GM13977 (cell line): ENCODE measurements around the gene ATP6V1B1.
"Not testable (repeated sequence)": the region's sequence is repeated elsewhere in the genome, so short reads cannot be mapped to it uniquely, and the experiment has no call there.

ENCODE experiments used
- DNase-seq: peaks from one replicate; pipeline ENCODE4 v3.0.0; 2012; ENCODE audit warnings: low spot score
- in situ Hi-C: fragments of 300-500 bp; cut with MboI; formaldehyde crosslinking; loops from one replicate; pipeline ENCODE4 v1.12.0; 2022; ENCODE audit warnings: low sequenced_read_pairs, low pct_unique_long_range_greater_than_20kb, mixed read lengths, inconsistent platforms; ENCODE audit not compliant: unreplicated experiment
- TF ChIP-seq, protein P1 (sequence below): IDR thresholded peaks from 2 replicates; pipeline ENCODE4 v1.5.1; 2012; ENCODE audit warnings: mild to moderate bottlenecking, control low read depth; ENCODE audit not compliant: insufficient read depth; ENCODE audit errors: extremely low read depth, missing control alignments

ATP6V1B1 gene

DNA sequence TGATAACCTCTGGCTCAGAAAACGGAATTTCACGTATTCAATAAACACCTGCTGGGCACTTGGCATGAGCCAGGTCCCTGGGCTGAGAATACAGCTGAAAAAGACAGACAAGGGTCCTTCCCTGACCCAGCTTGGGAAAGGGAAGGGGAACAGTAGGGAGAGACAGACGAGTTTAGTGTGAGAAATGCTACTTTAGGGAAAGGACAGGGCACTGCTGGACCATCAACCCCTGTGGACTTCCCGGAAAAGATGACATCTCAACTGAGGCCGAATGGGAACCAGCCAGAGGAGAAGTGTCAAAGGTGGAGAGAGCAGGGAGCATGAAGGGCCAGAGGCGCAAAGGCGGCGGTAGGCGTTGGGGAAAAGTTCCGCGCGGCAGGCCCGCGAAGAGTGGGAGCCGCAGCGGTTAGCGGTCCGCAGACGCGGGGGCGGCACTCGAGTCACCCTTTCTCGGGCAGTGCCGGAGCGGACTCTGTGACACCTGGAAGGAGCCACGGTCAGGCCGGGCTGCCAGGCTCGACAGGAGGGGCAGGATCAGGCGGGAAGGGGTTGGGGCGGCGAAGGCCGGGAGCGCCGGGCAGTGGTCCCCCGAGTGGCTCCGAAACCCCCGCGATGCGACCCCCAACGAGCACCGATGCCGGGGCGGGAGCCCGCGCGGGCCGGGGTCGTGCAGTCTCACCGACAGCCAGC is 58.5 kb downstream of the ATP6V1B1 start:
- in situ Hi-C loops, result no loop called here
- DNase-seq, result peak; percentile 49
- TF ChIP-seq, protein P1, sequence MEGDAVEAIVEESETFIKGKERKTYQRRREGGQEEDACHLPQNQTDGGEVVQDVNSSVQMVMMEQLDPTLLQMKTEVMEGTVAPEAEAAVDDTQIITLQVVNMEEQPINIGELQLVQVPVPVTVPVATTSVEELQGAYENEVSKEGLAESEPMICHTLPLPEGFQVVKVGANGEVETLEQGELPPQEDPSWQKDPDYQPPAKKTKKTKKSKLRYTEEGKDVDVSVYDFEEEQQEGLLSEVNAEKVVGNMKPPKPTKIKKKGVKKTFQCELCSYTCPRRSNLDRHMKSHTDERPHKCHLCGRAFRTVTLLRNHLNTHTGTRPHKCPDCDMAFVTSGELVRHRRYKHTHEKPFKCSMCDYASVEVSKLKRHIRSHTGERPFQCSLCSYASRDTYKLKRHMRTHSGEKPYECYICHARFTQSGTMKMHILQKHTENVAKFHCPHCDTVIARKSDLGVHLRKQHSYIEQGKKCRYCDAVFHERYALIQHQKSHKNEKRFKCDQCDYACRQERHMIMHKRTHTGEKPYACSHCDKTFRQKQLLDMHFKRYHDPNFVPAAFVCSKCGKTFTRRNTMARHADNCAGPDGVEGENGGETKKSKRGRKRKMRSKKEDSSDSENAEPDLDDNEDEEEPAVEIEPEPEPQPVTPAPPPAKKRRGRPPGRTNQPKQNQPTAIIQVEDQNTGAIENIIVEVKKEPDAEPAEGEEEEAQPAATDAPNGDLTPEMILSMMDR, result no peak

DNA sequence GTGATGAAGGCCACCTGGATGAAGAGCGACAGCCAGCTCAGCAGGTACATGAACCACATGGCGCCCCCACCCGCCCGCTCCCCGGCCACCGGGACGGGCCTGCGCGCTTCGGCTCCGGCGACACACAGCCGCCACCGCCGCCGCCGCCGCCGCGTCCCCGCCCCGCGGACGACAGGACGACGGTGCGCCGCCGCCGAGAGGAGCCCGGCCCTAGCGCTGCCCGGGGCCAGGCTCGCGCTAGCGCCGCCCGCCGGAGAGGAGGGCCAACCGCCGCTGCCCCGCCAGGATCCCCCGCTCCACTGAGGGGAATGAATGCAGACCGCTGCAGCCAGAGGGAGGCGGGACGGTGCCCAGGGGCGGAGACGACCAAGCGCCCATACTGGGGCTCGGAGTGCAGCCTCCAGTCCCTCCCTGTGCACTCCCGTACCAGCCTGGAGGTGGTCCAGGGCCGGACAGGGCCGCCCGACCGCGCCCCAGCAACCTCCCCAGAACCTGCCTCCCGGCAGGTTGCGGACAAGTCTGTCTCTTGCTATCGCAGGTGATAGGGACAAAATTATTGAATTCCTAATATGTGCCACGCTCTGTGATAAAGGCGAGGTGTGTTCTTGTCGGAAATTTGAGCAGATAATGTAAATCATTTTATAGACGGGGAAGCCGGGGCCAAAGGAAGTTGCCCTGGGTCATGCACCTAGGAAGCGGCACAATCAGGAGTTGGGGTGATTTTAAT is 59.2 kb downstream of the ATP6V1B1 start, which contains the start of gene TEX261:
TEX261 (minus strand) TSS at position 175 of the 727 bp plus-strand sequence; CDS start at position 59, 116 bp downstream.
- in situ Hi-C loops, result no loop called here
- peak; percentile 95 for DNase-seq
- TF ChIP-seq, protein P1, result peak; percentile 95

DNA sequence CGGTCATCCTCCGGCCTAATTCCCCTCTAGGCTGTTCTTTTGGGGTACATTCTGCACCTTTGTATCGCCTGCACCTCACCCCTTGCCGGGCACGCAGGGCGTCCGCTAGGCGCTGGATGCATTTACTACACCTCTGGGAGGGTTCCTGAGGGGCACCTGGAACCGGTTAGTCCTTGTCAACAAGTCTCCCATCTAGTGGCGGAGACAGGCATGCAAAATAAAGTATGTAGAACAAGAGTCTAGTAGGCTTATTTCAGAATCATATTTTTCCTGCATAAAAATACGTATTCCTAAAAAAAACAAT is 59.7 kb downstream of the ATP6V1B1 start:
- TF ChIP-seq, protein P1, result peak; percentile 54
- DNase-seq, result peak; percentile 70
- in situ Hi-C loops, result no loop called here

DNA sequence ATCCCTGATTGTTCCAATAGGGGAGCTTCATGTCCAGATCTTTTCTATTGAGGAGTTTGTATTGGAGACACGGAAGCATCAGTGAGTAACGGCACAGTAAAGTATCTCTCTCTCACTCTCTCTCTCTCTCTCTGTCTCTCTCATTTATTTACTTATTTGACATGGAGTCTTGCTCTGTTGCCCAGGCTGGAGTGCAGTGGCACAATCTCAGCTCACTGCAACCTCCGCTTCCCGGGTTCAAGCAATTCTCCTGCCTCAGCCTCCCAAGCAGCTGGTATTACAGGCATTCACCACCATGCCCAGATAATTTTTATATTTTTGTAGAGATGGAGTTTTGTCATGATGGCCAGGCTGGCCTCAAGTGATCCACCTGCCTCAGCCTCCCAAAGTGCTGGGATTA is 63.2 kb downstream of the ATP6V1B1 start:
- in situ Hi-C loops, DNase-seq: not testable (repeated sequence)

- no peak for DNase-seq
- TF ChIP-seq, protein P1, result no peak
- in situ Hi-C loops, result no loop called here
These were observed 63.7 kb downstream of the ATP6V1B1 start for GRCh38 chr2:70999362-70999761.

- in situ Hi-C loops, result not testable (repeated sequence)
These were observed 64.2 kb downstream of the ATP6V1B1 start for GRCh38 chr2:70999931-71000330.

GRCh38 chr2:71000780-71001591 is 65.3 kb downstream of the ATP6V1B1 start:
- in situ Hi-C loops, result no loop called here

More at GRCh38 chr2:70999931-71000330, 64.2 kb downstream of the ATP6V1B1 start:
- DNase-seq, result not testable (repeated sequence)

More at GRCh38 chr2:71000780-71001591, 65.3 kb downstream of the ATP6V1B1 start:
- peak; percentile 81 for DNase-seq
- TF ChIP-seq, protein P1, result peak; percentile 96
